ENCODE measurements around the gene CGRRF1. TPM values are rescaled to one million over a fixed set of nuclear protein-coding genes. Genes with fewer than 3 reads are reported as not detected.
A peak's percentile ranks its signal among the peaks of the same experiment; 100 is the strongest.

CGRRF1 gene
- total and polyA plus RNA-seq, 2 donors = 17.0 to 28.3 TPM

GRCh38 chr14:54483073-54483745 is 26.5 kb upstream of the CGRRF1 start:
- 80% methylated on average over 8 of the region's 8 CpGs for WGBS
- Histone ChIP-seq H3K4me3 (ENCODE audit: low read depth, low read length) (no peak overlapping the region), H3K4me1 (ENCODE audit: insufficient read depth) (no peaks in the 10 kb centered on the region), H3K27ac (ENCODE audit: low read depth) (no peak overlapping the region), H3K36me3 (ENCODE audit: insufficient read depth) (peaks cover 3% of the 10 kb centered on the region)
- DNase-seq (ENCODE audit: extremely low spot score) = no peak

GRCh38 chr14:54483846-54484245 is 25.9 kb upstream of the CGRRF1 start:
- Histone ChIP-seq H3K4me3 (ENCODE audit: low read depth, low read length) (no peak overlapping the region), H3K36me3 (ENCODE audit: insufficient read depth) (no peaks in the 10 kb centered on the region), H3K4me1 (ENCODE audit: insufficient read depth) (no peaks in the 10 kb centered on the region), H3K27ac (ENCODE audit: low read depth) (no peak overlapping the region)
- no peak for DNase-seq (ENCODE audit: extremely low spot score)

GRCh38 chr14:54486685-54487084 is 23.0 kb upstream of the CGRRF1 start:
- 79% methylated on average over 1 of the region's 1 CpG for WGBS
- Histone ChIP-seq H3K36me3 (ENCODE audit: insufficient read depth) (no peaks in the 10 kb centered on the region), H3K4me1 (ENCODE audit: insufficient read depth) (no peaks in the 10 kb centered on the region), H3K27ac (ENCODE audit: low read depth) (no peak overlapping the region), H3K4me3 (ENCODE audit: low read depth, low read length) (no peak overlapping the region)
- no peak for DNase-seq (ENCODE audit: extremely low spot score)

- H3K27ac ChIP-seq (ENCODE audit: low read depth) = peak overlapping the region; percentile 96
- 35% methylated on average over 4 of the region's 4 CpGs for WGBS
- no peak for DNase-seq (ENCODE audit: extremely low spot score)
- no peaks in the 10 kb centered on the region for H3K36me3 ChIP-seq (ENCODE audit: insufficient read depth)
- peak overlapping the region; percentile 87 for H3K4me3 ChIP-seq (ENCODE audit: low read depth, low read length)
- H3K4me1 ChIP-seq (ENCODE audit: insufficient read depth) = no peaks in the 10 kb centered on the region
These were observed 21.9 kb upstream of the CGRRF1 start for GRCh38 chr14:54487771-54488170.

- no peaks in the 10 kb centered on the region for H3K36me3 ChIP-seq (ENCODE audit: insufficient read depth)
- no peak for DNase-seq (ENCODE audit: extremely low spot score)
- H3K27ac ChIP-seq (ENCODE audit: low read depth) = peak overlapping the region; percentile 96
- WGBS = under 1% methylated on average over 9 of the region's 9 CpGs
- H3K4me3 ChIP-seq (ENCODE audit: low read depth, low read length) = peak overlapping the region; percentile 87
- no peaks in the 10 kb centered on the region for H3K4me1 ChIP-seq (ENCODE audit: insufficient read depth)
These were observed 21.4 kb upstream of the CGRRF1 start for GRCh38 chr14:54488318-54488645.

- Histone ChIP-seq H3K27ac (ENCODE audit: low read depth) (peak within 1 kb of the TSS; percentile 96), H3K36me3 (ENCODE audit: insufficient read depth) (no peaks in the 10 kb centered on the region), H3K4me1 (ENCODE audit: insufficient read depth) (no peaks in the 10 kb centered on the region), H3K4me3 (ENCODE audit: low read depth, low read length) (peak within 1 kb of the TSS; percentile 87)
- under 1% methylated on average over 51 of the region's 51 CpGs for WGBS
- DNase-seq (ENCODE audit: extremely low spot score) = peak; percentile 71
These were observed 20.9 kb upstream of the CGRRF1 start, which contains the start of gene GMFB for GRCh38 chr14:54488646-54489317. Gene GMFB, minus strand, starts transcription at chr14:54488980. Its CDS starts 53 bp downstream, at chr14:54488927.

GRCh38 chr14:54489318-54489683 is 20.4 kb upstream of the CGRRF1 start:
- peak overlapping the region; percentile 85 for H3K27ac ChIP-seq (ENCODE audit: low read depth)
- 17% methylated on average over 5 of the region's 5 CpGs for WGBS
- H3K4me1 ChIP-seq (ENCODE audit: insufficient read depth) = no peaks in the 10 kb centered on the region

GRCh38 chr14:54489731-54490444 is 19.8 kb upstream of the CGRRF1 start:
- DNase-seq (ENCODE audit: extremely low spot score) = no peak
- H3K4me3 ChIP-seq (ENCODE audit: low read depth, low read length) = no peak overlapping the region
- no peaks in the 10 kb centered on the region for H3K4me1 ChIP-seq (ENCODE audit: insufficient read depth)
- WGBS = 94% methylated on average over 4 of the region's 4 CpGs
- no peaks in the 10 kb centered on the region for H3K36me3 ChIP-seq (ENCODE audit: insufficient read depth)
- H3K27ac ChIP-seq (ENCODE audit: low read depth) = no peak overlapping the region

More at GRCh38 chr14:54489318-54489683, 20.4 kb upstream of the CGRRF1 start:
- DNase-seq (ENCODE audit: extremely low spot score) = no peak
- Histone ChIP-seq H3K4me3 (ENCODE audit: low read depth, low read length) (peak overlapping the region; percentile 35), H3K36me3 (ENCODE audit: insufficient read depth) (no peaks in the 10 kb centered on the region)

- H3K36me3 ChIP-seq (ENCODE audit: insufficient read depth) = no peaks in the 10 kb centered on the region
These were observed 19.1 kb upstream of the CGRRF1 start for GRCh38 chr14:54490445-54491175.

GRCh38 chr14:54493293-54493692 is 16.4 kb upstream of the CGRRF1 start:
- H3K27ac ChIP-seq (ENCODE audit: low read depth) = no peak overlapping the region
- H3K36me3 ChIP-seq (ENCODE audit: insufficient read depth) = no peaks in the 10 kb centered on the region
- WGBS = 51% methylated on average over 13 of the region's 13 CpGs
- DNase-seq (ENCODE audit: extremely low spot score) = no peak
- H3K4me3 ChIP-seq (ENCODE audit: low read depth, low read length) = no peak overlapping the region
- no peaks in the 10 kb centered on the region for H3K4me1 ChIP-seq (ENCODE audit: insufficient read depth)

More at GRCh38 chr14:54490445-54491175, 19.1 kb upstream of the CGRRF1 start:
- Histone ChIP-seq H3K4me1 (ENCODE audit: insufficient read depth) (no peaks in the 10 kb centered on the region), H3K27ac (ENCODE audit: low read depth) (no peak overlapping the region), H3K4me3 (ENCODE audit: low read depth, low read length) (no peak overlapping the region)
- no peak for DNase-seq (ENCODE audit: extremely low spot score)
- WGBS = 15% methylated on average over 3 of the region's 3 CpGs

- H3K36me3 ChIP-seq (ENCODE audit: insufficient read depth) = no peaks in the 10 kb centered on the region
- H3K4me1 ChIP-seq (ENCODE audit: insufficient read depth) = no peaks in the 10 kb centered on the region
- no peak overlapping the region for H3K27ac ChIP-seq (ENCODE audit: low read depth)
- no peak overlapping the region for H3K4me3 ChIP-seq (ENCODE audit: low read depth, low read length)
- WGBS = 65% methylated on average over 2 of the region's 2 CpGs
- DNase-seq (ENCODE audit: extremely low spot score) = no peak
These were observed 12.5 kb upstream of the CGRRF1 start for GRCh38 chr14:54497224-54497623.

GRCh38 chr14:54498095-54498531 is 11.6 kb upstream of the CGRRF1 start:
- no peaks in the 10 kb centered on the region for H3K4me1 ChIP-seq (ENCODE audit: insufficient read depth)
- WGBS = 66% methylated on average over 5 of the region's 5 CpGs
- no peak for DNase-seq (ENCODE audit: extremely low spot score)
- no peaks in the 10 kb centered on the region for H3K36me3 ChIP-seq (ENCODE audit: insufficient read depth)
- no peak overlapping the region for H3K27ac ChIP-seq (ENCODE audit: low read depth)
- H3K4me3 ChIP-seq (ENCODE audit: low read depth, low read length) = no peak overlapping the region

GRCh38 chr14:54498579-54498978 is 11.1 kb upstream of the CGRRF1 start:
- no peak overlapping the region for H3K4me3 ChIP-seq (ENCODE audit: low read depth, low read length)
- H3K36me3 ChIP-seq (ENCODE audit: insufficient read depth) = no peaks in the 10 kb centered on the region
- no peak for DNase-seq (ENCODE audit: extremely low spot score)
- H3K27ac ChIP-seq (ENCODE audit: low read depth) = no peak overlapping the region
- no peaks in the 10 kb centered on the region for H3K4me1 ChIP-seq (ENCODE audit: insufficient read depth)
- WGBS = 60% methylated on average over 7 of the region's 7 CpGs
